NCI-H1930 (cell line): ENCODE data around the gene NTM.

Source experiments
- DNase-seq, 2 experiments: peaks; one replicate each; lab custom pipeline; 2025; lab: John Stamatoyannopoulos, UW

Gene NTM

GRCh38 chr11:131823772-131824171 lies 453.4 kb downstream of the NTM start:
- DNase-seq = peak; percentile 59 to 78

- DNase-seq = no peak
Observed at GRCh38 chr11:131824771-131825170, 454.4 kb downstream of the NTM start.

GRCh38 chr11:131827430-131827829 lies 457.0 kb downstream of the NTM start:
- no peak for DNase-seq

GRCh38 chr11:131829725-131830124 lies 459.3 kb downstream of the NTM start:
- no peak for DNase-seq

GRCh38 chr11:131832079-131832478 lies 461.7 kb downstream of the NTM start:
- DNase-seq = no peak

- no peak for DNase-seq
Observed at GRCh38 chr11:131833366-131833765, 463.0 kb downstream of the NTM start.

- no peak for DNase-seq
Observed at GRCh38 chr11:131837562-131837961, 467.1 kb downstream of the NTM start.

- DNase-seq = no peak
Observed at GRCh38 chr11:131838016-131838415, 467.6 kb downstream of the NTM start.

GRCh38 chr11:131839326-131839725 lies 468.9 kb downstream of the NTM start:
- DNase-seq = no peak

- DNase-seq = no peak
Observed at GRCh38 chr11:131840545-131840944, 470.1 kb downstream of the NTM start.

- DNase-seq = no peak
Observed at GRCh38 chr11:131841028-131841427, 470.6 kb downstream of the NTM start.

- no peak for DNase-seq
Observed at GRCh38 chr11:131841925-131842635, 471.7 kb downstream of the NTM start.

- no peak for DNase-seq
Observed at GRCh38 chr11:131845255-131845654, 474.8 kb downstream of the NTM start.

GRCh38 chr11:131849485-131849884 lies 479.1 kb downstream of the NTM start:
- no peak for DNase-seq

- no peak for DNase-seq
Observed at GRCh38 chr11:131850507-131850906, 480.1 kb downstream of the NTM start.

- no peak for DNase-seq
Observed at GRCh38 chr11:131851964-131852755, 481.7 kb downstream of the NTM start.

- DNase-seq = no peak
Observed at GRCh38 chr11:131852757-131853156, 482.3 kb downstream of the NTM start.

- DNase-seq = no peak
Observed at GRCh38 chr11:131854391-131854790, 484.0 kb downstream of the NTM start.

GRCh38 chr11:131855320-131855719 lies 484.9 kb downstream of the NTM start:
- DNase-seq = no peak

GRCh38 chr11:131857246-131857645 lies 486.8 kb downstream of the NTM start:
- DNase-seq = no peak

- no peak for DNase-seq
Observed at GRCh38 chr11:131858505-131858904, 488.1 kb downstream of the NTM start.

- DNase-seq = no peak
Observed at GRCh38 chr11:131859538-131860210, 489.3 kb downstream of the NTM start.

GRCh38 chr11:131864228-131864627 lies 493.8 kb downstream of the NTM start:
- DNase-seq = no peak
